Spinal cord (tissue), 10 donors: ENCODE results near the gene FAM163B. TPM values are rescaled to one million over a fixed set of nuclear protein-coding genes. Genes with fewer than 3 reads are reported as not detected.
A peak's percentile ranks its signal among the peaks of the same experiment; 100 is the strongest.

Experiments used
- DNase-seq, 6 donors: peaks; one replicate each; pipeline versions ENCODE4 v3.0.0 to v3.0.0-alpha.2; 2013 to 2015; ENCODE audit warnings: low spot score in 6 of 6, low read depth in 4 of 6
- H3K27ac ChIP-seq: one replicate; pipeline ENCODE4 v1.5.1; 2013; ENCODE audit warnings: low read depth, low read length, control low read depth
- H3K27me3 ChIP-seq: one replicate; pipeline ENCODE4 v1.6.1; 2013; ENCODE audit warnings: low read length; ENCODE audit not compliant: control insufficient read depth, insufficient read depth
- H3K36me3 ChIP-seq: one replicate; pipeline ENCODE4 v1.6.1; 2013; ENCODE audit warnings: low read length; ENCODE audit not compliant: control insufficient read depth, insufficient read depth
- H3K4me1 ChIP-seq: one replicate; pipeline ENCODE4 v1.6.1; 2013; ENCODE audit warnings: low read length; ENCODE audit not compliant: control insufficient read depth, insufficient read depth
- H3K4me3 ChIP-seq: one replicate; pipeline ENCODE4 v1.5.1; 2013; ENCODE audit warnings: low read depth, low read length, control low read depth
- H3K9me3 ChIP-seq: one replicate; pipeline ENCODE4 v1.6.1; 2013; ENCODE audit warnings: low read length; ENCODE audit not compliant: control insufficient read depth, insufficient read depth
- WGBS: methylation state at CpG from one replicate; pipeline ENCODE4 v1.1.5; 2013; ENCODE audit warnings: missing lambda C conversion rate; ENCODE audit not compliant: insufficient coverage; 5-methylcytosine and 5-hydroxymethylcytosine counted together
- polyA plus RNA-seq, 2 donors: library from polyadenylated mRNA; unstranded; fragments of 120-200 nt; gene quantifications; one replicate each; pipeline ENCODE4 v1.2.1, GENCODE V29; 2013; ENCODE audit not compliant: insufficient read length in 2 of 2
- total RNA-seq, 2 donors: library from RNA; depleted of rRNA in 1 of 2; stranded (reverse); fragments of 120-200 nt in 1 of 2; fragments of >200 nt in 1 of 2; gene quantifications; one replicate each; pipeline versions ENCODE4 v1.2.3 to v1.2.4, GENCODE V29; 2013 to 2014
- donor health status: healthy.

Gene FAM163B
- total and polyA plus RNA-seq, 4 donors, result 5.0 to 29.1 (median 17.9) TPM

DNA sequence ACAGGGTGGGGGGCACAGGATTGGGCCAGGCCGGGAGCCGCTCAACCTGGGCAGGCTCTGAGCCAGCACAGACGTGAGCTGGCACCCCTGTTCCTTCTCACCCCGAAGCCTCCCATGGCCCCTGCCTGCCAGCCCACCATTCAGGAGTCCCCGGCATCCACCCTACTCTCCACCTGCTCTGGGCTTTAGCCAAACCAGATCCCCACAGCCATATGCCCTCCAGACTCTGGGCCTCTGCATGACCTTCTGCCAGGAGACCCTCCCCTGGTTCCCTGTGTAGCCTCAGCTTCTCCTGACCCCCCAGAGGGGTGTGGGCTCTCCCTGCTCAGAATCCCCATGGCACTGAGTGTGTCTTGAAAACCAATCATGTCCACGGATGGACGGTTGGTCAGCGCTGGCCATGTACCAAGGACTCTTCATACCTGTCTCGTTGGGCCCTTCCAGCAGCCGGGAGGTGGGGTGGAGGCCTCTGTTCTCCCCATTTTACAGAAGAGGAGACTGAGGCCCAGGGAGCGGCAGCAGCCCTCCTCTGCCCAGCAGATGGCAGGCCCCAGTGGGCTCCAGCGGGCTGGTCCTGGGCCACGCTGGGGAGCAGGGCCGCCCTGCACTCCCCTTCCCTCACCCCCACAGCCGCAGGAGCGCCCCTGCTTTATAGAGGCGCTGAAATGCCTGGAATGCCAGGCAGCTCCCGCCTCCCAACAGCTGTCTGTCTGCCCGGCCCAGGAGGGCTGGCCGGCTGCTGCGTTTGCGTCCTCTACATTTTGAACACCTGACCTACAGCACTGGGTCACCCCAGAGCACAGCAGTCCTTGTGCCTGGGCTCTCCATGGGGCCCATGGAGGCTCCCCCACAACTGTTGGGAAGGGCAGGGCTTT lies 81.0 kb downstream of the FAM163B start:
- H3K27me3 ChIP-seq, result peaks cover 3% of the 10 kb centered on the region
- no peak overlapping the region for H3K4me3 ChIP-seq
- no peak overlapping the region for H3K27ac ChIP-seq
- DNase-seq, result no peak
- no peaks in the 10 kb centered on the region for H3K9me3 ChIP-seq
- H3K4me1 ChIP-seq, result peaks cover 60% of the 10 kb centered on the region
- WGBS, result 55% methylated on average over 21 of the region's 22 CpGs
- H3K36me3 ChIP-seq, result no peaks in the 10 kb centered on the region

GRCh38 chr9:133527444-133527920 lies 81.7 kb downstream of the FAM163B start:
- Histone ChIP-seq H3K4me3 (no peak overlapping the region), H3K4me1 (peaks cover 53% of the 10 kb centered on the region), H3K36me3 (no peaks in the 10 kb centered on the region), H3K27me3 (peaks cover 3% of the 10 kb centered on the region), H3K27ac (peak overlapping the region; percentile 16), H3K9me3 (no peaks in the 10 kb centered on the region)
- DNase-seq, result peak in 2 of 6 donors; percentile 66 to 74
- 19% methylated on average over 18 of the region's 18 CpGs for WGBS

Other genes with a start within 250 kb of the FAM163B start
- gene SURF4, start 233.3 kb downstream of the FAM163B start, total RNA-seq, result 100 to 1,000 TPM; 125 to 144 TPM
- 100 to 1,000 TPM; 103 to 111 TPM for gene SURF4, start 233.3 kb downstream of the FAM163B start, polyA plus RNA-seq
- 1 to 10 TPM; 1.2 to 3.6 TPM for gene STKLD1, start 233.0 kb downstream of the FAM163B start, total RNA-seq
- gene STKLD1, start 233.0 kb downstream of the FAM163B start, polyA plus RNA-seq, result 1 to 10 TPM; 2.5 to 7.5 TPM
- gene REXO4, start 191.4 kb downstream of the FAM163B start, total RNA-seq, result 10 to 100 TPM in 1 of 2 donors, 1 to 10 TPM in 1; 9.0 to 19.4 TPM
- gene REXO4, start 191.4 kb downstream of the FAM163B start, polyA plus RNA-seq, result 10 to 100 TPM; 25.3 to 28.1 TPM
- 1 to 10 TPM; 2.4 to 6.1 TPM for gene ADAMTS13, start 187.0 kb downstream of the FAM163B start, total RNA-seq
- 10 to 100 TPM; 13.4 to 16.5 TPM for gene ADAMTS13, start 187.0 kb downstream of the FAM163B start, polyA plus RNA-seq
- gene CACFD1, start 149.4 kb downstream of the FAM163B start, total RNA-seq, result 10 to 100 TPM; 11.0 to 18.8 TPM
- gene CACFD1, start 149.4 kb downstream of the FAM163B start, polyA plus RNA-seq, result 10 to 100 TPM; 50.3 to 53.7 TPM
- gene SLC2A6, start 130.3 kb downstream of the FAM163B start, total RNA-seq, result 10 to 100 TPM in 1 of 2 donors, 1 to 10 TPM in 1; 5.7 to 15.4 TPM
- 10 to 100 TPM; 25.2 to 26.3 TPM for gene SLC2A6, start 130.3 kb downstream of the FAM163B start, polyA plus RNA-seq
- not detected for gene MYMK, start 84.4 kb downstream of the FAM163B start, total RNA-seq
- gene MYMK, start 84.4 kb downstream of the FAM163B start, polyA plus RNA-seq, result under 1 TPM in 1 of 2 donors, not detected in 1; 0.26 TPM
- gene ADAMTSL2, start 74.7 kb downstream of the FAM163B start, total RNA-seq, result 1 to 10 TPM; 3.7 to 6.9 TPM
- gene ADAMTSL2, start 74.7 kb downstream of the FAM163B start, polyA plus RNA-seq, result 1 to 10 TPM; 8.6 to 9.0 TPM
- under 1 TPM in 1 of 2 donors, not detected in 1; 0.50 TPM for gene DBH, start 27.0 kb upstream of the FAM163B start, total RNA-seq
- 1 to 10 TPM; 1.3 to 2.2 TPM for gene DBH, start 27.0 kb upstream of the FAM163B start, polyA plus RNA-seq
- 1 to 10 TPM; 6.9 to 7.4 TPM for gene SARDH, start 129.0 kb upstream of the FAM163B start, total RNA-seq
- gene SARDH, start 129.0 kb upstream of the FAM163B start, polyA plus RNA-seq, result 10 to 100 TPM; 10.1 to 10.5 TPM